ENCODE results near the gene POC1A.
A peak's percentile ranks its signal among the peaks of the same experiment; 100 is the strongest.

Gene POC1A

GRCh38 chr3:52106951-52107611, 47.1 kb downstream of the POC1A start:
- DNase-seq, result no peak

DNA sequence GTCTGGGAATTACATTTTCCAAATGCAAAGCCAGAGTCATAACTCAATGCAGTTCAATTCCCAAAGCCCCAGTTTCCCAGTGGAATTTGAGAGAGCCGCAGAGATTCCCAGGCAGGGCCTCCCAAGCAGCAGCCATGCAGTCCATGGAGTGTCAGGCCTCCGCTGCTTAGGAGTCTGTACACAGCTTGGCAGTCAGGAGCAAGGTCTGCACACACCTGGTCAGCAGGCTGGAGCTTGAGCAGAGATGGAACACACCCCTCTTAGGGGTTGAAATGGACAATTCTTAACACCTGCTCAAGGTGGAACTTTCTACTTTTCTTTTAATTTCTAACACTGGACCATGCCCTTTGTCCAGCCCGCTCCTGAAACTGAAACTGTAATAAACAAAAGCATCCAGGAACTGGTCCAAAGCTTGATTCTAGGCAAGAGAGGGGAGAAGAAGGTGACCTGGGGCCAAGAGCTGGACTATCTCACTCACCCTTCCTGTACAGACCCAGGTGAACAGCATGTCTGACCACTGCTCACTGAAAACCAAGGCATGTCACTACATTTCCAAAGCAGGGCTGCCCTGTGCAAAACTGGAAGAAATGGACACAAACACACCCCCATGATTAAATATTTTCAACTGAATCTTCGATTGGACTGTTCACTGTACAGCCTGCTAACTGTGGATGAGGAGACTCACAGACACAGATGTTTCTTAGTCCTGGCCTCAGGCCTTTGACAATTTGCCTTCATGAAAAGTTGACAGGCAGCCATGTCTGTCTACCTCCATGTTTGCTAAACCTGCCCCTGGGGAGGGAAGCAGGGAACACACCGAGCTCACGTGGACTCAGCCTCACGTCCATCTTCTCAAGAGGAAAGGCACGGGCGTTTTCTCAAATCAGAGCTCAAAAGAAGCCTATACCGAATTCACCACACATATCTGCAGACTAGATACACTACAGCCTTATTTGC, 49.3 kb downstream of the POC1A start:
- no peak for DNase-seq

DNA sequence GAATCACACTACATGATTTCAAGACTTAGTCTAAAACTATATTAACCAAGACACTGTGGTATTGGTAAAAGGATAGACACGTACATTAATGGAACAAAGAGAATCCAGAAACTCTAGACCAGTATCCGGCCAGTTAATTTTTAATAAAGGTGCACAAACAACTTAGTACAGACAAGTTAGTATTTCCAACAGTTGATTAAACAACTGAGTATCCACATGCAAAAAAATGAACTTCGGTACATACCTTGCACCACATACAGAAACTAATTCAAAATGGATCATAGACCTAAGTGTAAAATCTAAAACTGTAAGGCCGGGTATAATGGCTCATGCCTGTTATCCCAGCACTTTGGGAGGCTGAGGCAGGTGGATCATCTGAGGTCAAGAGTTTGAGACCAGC, 51.3 kb downstream of the POC1A start:
- no peak for DNase-seq

DNA sequence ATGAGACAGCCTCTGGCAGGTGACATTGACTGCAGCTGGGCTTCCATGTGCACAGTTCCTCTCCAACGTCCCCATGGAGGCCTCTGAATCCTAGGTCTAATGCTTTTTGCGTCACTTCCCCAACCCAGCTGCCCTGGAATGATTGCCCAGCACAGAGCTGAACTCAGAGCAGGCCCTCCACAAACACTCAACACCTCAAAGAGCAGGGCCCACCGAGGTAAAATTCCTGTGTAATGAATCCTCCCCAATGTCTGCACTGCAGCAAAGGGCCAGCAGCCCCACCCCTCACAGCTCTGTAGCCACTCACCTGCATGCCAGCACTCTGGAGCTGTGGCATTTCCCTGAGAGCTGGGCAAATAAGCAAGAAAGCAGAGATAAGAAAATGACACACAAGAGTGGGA, 55.2 kb downstream of the POC1A start:
- DNase-seq, result no peak

GRCh38 chr3:52097851-52098507, 56.2 kb downstream of the POC1A start:
- no peak for DNase-seq

DNA sequence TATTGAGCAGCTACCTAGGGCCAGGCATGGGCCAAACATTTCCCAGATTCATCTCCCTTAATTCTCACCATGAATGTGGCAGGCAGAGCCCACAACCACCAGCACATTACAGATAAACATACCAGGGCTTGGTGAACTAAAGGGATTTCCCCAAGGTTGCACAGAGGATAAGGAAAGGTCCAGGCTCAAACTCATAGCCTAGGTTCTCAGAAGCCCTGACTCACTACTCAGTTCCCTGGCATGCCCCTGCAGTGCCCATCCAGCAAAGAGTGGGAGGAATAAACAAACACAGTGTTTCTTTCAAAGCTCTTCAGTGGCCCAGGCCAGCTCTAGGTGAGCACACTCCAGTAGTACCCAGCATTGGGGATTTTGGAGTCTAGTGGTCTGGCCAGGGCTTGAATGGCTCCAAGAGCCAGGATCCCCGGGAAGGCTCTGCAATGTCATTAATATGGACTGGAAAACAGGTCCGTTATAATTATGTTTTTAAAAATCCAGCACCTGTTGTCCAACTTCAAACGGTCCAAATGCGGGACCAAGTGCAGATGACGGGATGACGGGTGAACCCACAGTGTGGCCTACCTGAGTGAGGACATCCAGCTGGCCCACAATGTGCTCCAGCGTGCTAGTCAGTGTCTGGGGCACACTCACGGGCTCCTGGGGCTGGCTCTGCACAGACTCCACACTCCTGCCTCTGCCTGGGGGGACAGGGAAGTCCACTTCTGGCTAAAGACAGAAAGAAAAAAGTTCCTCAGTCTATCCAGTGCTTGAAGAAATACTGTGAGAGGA, 58.0 kb downstream of the POC1A start:
- DNase-seq, result no peak

DNA sequence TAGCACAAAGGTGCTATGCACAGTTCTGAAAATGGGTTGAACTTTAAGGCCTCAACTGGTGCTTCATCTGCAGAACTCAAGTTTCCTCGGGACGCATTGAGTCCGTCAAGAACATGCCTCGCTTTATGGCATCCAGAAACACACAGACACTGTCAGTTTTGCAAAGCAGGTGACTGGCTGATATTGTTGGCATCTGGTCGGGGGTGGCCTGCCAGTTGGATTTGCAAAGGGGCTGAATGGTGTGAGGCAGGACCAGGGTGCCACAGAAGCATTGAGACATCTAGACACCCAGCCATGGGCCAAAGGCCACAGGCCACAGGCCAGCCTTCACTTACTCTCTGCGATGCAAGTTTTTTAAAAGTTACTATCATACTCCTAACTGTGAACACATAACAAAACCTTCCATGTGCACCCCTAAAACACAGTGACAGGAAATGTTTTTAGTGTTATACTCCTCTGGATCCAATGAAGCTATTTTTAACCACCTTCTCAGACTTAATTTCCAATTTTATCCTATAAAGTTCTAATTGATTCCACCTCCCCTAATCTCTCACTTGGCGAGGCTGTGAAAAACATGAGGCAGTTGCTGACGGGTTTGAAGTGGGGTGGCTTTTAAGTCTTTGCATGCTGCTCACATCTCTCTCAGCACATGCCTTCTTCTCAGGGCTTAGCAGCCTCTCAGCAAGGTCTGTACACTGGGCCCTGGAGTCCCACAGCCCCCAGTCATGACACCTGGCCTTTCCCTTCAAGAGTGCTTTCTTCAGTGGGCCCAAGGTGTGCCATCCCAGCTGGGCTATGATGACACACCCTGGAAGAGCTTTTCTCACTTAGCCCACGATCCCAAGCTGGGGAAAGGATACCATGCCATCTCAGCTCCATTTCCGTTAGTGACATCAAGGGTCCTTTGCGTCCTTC, 59.4 kb downstream of the POC1A start:
- DNase-seq, result no peak

DNA sequence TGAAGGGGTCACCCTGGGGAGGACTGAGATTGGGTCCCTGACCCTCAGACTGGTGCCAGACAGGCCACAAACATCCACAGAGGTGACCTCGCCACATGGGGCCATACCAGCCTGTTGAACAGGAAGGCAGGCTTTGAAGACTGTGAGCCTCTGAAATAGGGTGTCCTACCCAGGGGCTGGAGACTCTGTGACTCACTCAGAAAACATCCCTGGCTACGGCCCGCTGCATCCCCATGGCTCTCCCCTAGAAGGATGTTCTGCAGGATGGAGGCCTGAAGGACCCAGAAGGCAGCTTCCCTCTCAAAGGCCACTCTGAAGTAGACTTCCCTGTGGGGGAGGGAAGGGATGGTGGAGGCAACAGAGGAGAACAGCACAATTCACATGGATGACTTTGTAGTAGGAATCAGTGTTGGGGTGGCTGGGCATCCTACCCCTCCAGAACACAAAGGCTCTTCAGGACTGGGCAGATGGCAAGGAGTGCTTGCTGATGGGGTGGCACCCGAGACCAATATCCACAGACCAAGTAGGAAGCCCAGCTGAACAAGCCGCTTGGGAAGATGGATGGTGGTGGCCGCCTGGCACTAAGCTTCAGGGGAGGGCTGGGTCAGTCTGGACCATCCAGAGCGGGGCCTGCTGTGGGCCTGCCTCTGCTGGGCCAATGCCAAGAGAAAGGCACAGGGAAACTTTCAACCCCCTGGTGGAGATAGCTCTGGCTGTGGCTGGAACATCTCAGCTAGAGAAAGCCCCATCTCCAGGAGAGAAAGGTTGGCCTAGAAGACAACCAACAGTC, 60.3 kb downstream of the POC1A start:
- no peak for DNase-seq

GRCh38 chr3:52092891-52093290, 61.3 kb downstream of the POC1A start:
- no peak for DNase-seq

DNA sequence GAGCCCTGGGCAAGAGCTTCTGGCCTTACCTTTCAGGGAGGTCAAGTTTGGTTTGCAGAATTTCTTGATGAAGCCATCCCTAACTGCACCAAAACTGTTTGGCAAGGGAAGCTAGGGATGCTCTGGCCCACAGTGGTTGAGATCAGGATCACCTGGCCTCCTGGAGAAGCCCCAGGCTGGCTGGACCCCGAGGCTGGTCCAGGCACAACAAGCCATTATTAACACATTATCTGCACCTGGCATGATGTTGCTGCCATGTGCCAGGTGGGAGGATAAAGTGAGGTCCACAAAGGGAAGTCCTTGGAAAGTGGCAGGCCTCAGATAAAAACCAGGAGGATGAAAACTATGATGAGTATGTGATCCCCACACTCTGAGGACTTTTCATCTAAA, 62.0 kb downstream of the POC1A start:
- no peak for DNase-seq

- peak in 26 of 56 donors; percentile 17 to 76 (median 44) for DNase-seq
These were observed 62.5 kb downstream of the POC1A start for GRCh38 chr3:52091586-52092270.

DNA sequence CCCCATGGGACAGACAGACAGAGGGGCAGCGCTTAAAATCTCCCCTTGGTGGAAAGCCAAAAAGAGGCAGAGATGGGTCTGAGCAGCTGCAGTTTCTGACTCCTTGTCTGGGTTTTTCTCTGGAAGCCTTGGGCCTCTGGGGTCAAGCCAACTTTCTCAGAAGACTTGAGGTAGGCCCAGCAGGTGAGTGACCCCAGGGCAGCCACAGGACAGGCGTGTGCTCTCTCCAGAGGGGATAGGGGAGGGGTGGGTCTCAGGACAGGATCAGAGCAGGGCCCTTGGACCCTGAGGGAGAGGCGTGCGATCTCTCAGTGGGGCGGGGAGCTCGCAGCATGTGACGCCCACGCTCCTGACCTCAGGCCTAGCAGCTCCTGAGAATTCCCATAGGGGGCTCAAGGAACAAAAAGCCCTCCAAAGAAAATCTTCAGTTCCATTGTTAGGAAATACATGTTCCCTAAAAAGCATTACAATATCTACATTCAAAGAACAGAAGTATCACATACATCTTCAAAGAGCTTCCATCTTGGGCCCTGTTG, 63.2 kb downstream of the POC1A start:
- no peak for DNase-seq

DNA sequence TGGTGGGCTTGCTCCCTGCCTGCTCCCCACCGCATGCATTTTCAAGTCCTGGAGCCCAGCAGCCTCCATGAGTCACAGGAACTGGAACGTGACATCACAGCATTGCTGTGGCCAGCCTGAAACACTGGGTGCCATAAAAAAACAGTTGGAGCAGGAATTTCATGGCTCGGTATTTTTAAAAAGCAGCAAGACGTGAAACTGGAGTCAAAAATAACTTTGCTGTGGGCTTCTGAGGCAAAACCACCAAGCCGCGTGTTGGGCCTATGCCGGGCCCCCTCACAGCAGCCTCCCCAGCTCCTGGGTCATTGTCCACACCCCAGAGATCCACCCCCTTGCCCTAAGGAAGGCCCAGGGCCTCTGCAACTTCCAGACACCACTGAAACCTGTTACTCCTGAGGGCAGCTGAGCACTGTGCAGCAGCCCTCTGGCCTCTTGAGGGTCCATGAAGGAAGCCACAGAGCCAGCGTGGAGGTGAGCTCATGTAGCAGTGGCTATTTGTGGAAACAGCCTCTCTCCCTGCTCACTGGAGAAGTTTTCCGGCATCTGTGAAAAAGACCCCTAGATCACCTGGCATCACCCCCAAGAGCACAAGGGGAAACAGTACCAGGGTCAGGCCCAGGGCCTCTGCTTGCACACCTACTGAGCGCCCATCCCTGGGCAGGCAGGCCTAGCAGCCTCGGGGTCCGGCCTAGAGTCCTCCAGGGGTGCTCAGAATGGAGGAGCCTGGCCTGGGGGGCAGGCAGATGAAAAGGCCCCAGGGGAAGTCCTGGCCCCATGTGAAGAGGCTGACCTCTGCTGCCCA, 63.9 kb downstream of the POC1A start:
- DNase-seq, result peak in 1 of 56 donors; percentile 18

DNA sequence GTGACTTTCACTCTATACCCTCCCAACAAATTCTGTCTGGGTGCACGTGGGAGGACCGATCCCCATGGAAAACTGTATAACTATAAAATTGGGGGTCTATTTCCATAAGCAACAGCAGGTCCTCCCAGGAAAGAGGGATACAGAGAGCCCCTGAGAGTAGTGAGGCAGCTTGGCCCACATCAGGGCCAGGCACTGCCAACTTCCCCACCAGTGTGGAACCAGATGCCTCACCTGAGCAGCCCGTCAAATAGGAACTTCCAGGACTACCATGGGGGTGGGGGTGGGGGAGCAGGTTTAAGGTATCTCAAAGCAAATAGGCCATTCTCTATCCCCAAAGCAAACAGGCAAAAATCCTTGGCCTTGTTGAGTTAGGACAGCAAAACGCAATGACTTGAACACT, 64.5 kb downstream of the POC1A start:
- DNase-seq, result no peak

GRCh38 chr3:52088445-52089367, 65.5 kb downstream of the POC1A start:
- no peak for DNase-seq

GRCh38 chr3:52087731-52088130, 66.5 kb downstream of the POC1A start:
- no peak for DNase-seq

Data from amygdala (tissue), 56 donors.